K562 (cell line): Measurements from ENCODE around the gene NFATC4. TPM values are rescaled to one million over a fixed set of nuclear protein-coding genes. Genes with fewer than 3 reads are reported as not detected.
A peak's percentile ranks its signal among the peaks of the same experiment; 100 is the strongest.

Source experiments
- C11orf30 ChIP-seq: fragments of 450-650 bp; IDR thresholded peaks from 2 replicates; pipeline ENCODE4 v1.6.1; 2016; ENCODE audit warnings: low read depth, mild to moderate bottlenecking
- CBFA2T2 ChIP-seq: fragments of 450-650 bp; conservative IDR thresholded peaks from 2 replicates; pipeline ENCODE4 v1.6.1; 2017; ENCODE audit warnings: mild to moderate bottlenecking
- GABPA ChIP-seq: fragments of 200-800 bp; sonication (Bioruptor generic); conservative IDR thresholded peaks from 2 replicates; pipeline ENCODE4 v1.6.1; 2016; ENCODE audit warnings: low read depth, missing genetic modification characterization, missing compliant biosample characterization
- KDM2B ChIP-seq: fragments of 250-450 bp; sonication (Bioruptor Pico); IDR thresholded peaks from 2 replicates; pipeline ENCODE4 v1.8.0; 2021; ENCODE audit warnings: mild to moderate bottlenecking, moderate library complexity
- NCOA1 ChIP-seq: fragments of 450-650 bp; IDR thresholded peaks from 2 replicates; pipeline ENCODE4 v1.6.1; 2016; ENCODE audit warnings: low read depth
- NFYB ChIP-seq: IDR thresholded peaks from 2 replicates; pipeline ENCODE4 v1.6.1; 2011; ENCODE audit warnings: mild to moderate bottlenecking, moderate library complexity; ENCODE audit not compliant: insufficient read length; ENCODE audit errors: extremely low read depth
- REST ChIP-seq, 2 experiments: fragments of 450-650 bp; formaldehyde crosslinking in 1 of 2; IDR thresholded peaks; 2 replicates each; pipeline versions ENCODE4 v1.4.0 to v1.6.1; 2014 to 2020; ENCODE audit warnings: mild to moderate bottlenecking in 2 of 2, borderline replicate concordance in 1 of 2, low read depth in 1 of 2
- USF2 ChIP-seq: sonication (generic); formaldehyde crosslinking; IDR thresholded peaks from 2 replicates; pipeline ENCODE4 v1.5.0; 2020; ENCODE audit warnings: missing genetic modification reagents
- ZC3H11A ChIP-seq: IDR thresholded peaks from 2 replicates; pipeline ENCODE4 v1.6.1; 2012; ENCODE audit warnings: low read depth, low read length, improper control_type of control experiment
- polyA plus RNA-seq, 8 experiments: library from polyadenylated mRNA; depleted of rRNA in 4 of 8; stranded (reverse) in 5 of 8; unstranded in 3 of 8; fragments of >200 nt; fragmentation: Nextera tagmentation in 2 of 8; fragmentation: Illumina TruSeq in 1 of 8; extraction: Ambion mirVana in 2 of 8; extraction: Trizol in 1 of 8; gene quantifications; 2 replicates each; pipeline versions ENCODE4 v1.2.1 to v1.2.3, GENCODE V29; 2011 to 2014; ENCODE audit warnings: inconsistent platforms in 1 of 8, missing spikeins in 1 of 8
- total RNA-seq, 7 experiments: library from RNA; depleted of rRNA in 6 of 7; stranded (reverse); fragments of >200 nt in 6 of 7; fragmentation: Illumina TruSeq in 2 of 7; extraction: Trizol in 2 of 7; gene quantifications; 2 replicates each; pipeline versions ENCODE4 v1.2.1 to v1.2.3, GENCODE V29; 2011 to 2021; ENCODE audit warnings: low replicate concordance in 1 of 7
- TF ChIP-seq, protein P1 (sequence below): sonication (generic); formaldehyde crosslinking; IDR thresholded peaks from 2 replicates; pipeline ENCODE4 v1.8.0; 2022; ENCODE audit warnings: missing genetic modification reagents, mild to moderate bottlenecking, borderline replicate concordance

The NFATC4 gene
- total and polyA plus RNA-seq, 9 of the 15 experiments (the other 6 are each of a cell fraction or from before 2014, with no cell fraction given), result 0.25 to 3.8 (median 0.78) TPM; not detected in 1

GRCh38 chr14:24389226-24389848 lies 21.4 kb downstream of the NFATC4 start (continued):
- TF ChIP-seq REST (IDR thresholded peaks at IDR 0.05; ENCODE audit: borderline replicate concordance) (peak; percentile 47), REST (CRISPR knock-in tag; IDR thresholded peaks at IDR 0.05; ENCODE audit: low read depth) (no peak), C11orf30 (no peak), USF2 (CRISPR knock-in tag) (peak; percentile 86), NCOA1 (no peak), CBFA2T2 (0 out of 2 replicates have a peak, but pooled peaks have one; percentile 10), ZC3H11A (no peak), GABPA (no peak), NFYB (peak; percentile 88), KDM2B (no peak)
- TF ChIP-seq, protein P1, sequence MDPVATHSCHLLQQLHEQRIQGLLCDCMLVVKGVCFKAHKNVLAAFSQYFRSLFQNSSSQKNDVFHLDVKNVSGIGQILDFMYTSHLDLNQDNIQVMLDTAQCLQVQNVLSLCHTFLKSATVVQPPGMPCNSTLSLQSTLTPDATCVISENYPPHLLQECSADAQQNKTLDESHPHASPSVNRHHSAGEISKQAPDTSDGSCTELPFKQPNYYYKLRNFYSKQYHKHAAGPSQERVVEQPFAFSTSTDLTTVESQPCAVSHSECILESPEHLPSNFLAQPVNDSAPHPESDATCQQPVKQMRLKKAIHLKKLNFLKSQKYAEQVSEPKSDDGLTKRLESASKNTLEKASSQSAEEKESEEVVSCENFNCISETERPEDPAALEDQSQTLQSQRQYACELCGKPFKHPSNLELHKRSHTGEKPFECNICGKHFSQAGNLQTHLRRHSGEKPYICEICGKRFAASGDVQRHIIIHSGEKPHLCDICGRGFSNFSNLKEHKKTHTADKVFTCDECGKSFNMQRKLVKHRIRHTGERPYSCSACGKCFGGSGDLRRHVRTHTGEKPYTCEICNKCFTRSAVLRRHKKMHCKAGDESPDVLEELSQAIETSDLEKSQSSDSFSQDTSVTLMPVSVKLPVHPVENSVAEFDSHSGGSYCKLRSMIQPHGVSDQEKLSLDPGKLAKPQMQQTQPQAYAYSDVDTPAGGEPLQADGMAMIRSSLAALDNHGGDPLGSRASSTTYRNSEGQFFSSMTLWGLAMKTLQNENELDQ (CRISPR knock-in tag), result no peak
